GM19455 (cell line): ENCODE results near the gene PAK1.
"Not testable (repeated sequence)": the region's sequence is repeated elsewhere in the genome, so short reads cannot be mapped to it uniquely, and the experiment has no call there.

ENCODE experiments used
- ATAC-seq: cut with Tn5 transposase; IDR thresholded peaks from one replicate; pipeline ENCODE4 v1.9.1; 2021; ENCODE audit not compliant: unreplicated experiment

PAK1 gene

DNA sequence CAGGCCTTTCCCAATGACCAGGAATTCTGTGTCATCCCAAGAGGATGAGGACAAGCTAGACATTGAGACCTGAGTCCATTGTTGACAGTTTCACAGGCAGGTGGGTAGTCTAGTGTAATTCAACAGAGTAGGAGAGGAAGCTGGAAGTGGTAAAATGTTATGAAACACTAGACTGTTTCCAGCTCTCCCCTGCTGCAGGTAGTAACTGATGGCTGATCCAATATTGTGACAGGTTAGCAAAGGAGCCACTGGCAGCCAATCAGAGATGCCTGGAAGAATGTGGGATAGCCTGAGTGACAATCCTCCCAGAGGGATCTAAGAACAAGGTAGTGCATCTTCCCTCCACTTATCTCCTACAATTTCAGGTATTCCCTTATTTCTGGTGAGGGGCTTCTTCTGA lies 161.8 kb downstream of the PAK1 start:
- ATAC-seq, result no peak

DNA sequence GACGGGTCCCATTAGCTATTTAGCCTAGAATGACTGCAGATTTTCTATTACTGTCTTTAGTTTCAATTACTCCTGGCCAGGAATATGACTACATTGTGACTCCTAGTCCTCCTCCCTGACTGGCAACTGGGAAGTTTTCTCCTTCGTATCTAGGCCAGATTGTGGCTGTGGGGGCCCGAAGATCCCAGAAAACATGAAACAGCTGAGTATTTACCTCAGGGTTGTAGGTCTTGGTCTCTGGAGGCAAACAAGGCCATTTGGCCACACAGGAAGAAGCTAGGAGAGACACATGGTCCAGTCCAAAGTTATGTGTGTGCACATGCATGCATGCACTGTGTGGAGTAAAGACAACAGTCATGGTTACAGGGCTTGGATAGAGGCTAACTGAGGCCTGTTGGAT lies 162.2 kb downstream of the PAK1 start:
- ATAC-seq, result no peak

GRCh38 chr11:77310721-77311120 lies 163.2 kb downstream of the PAK1 start:
- ATAC-seq, result no peak

DNA sequence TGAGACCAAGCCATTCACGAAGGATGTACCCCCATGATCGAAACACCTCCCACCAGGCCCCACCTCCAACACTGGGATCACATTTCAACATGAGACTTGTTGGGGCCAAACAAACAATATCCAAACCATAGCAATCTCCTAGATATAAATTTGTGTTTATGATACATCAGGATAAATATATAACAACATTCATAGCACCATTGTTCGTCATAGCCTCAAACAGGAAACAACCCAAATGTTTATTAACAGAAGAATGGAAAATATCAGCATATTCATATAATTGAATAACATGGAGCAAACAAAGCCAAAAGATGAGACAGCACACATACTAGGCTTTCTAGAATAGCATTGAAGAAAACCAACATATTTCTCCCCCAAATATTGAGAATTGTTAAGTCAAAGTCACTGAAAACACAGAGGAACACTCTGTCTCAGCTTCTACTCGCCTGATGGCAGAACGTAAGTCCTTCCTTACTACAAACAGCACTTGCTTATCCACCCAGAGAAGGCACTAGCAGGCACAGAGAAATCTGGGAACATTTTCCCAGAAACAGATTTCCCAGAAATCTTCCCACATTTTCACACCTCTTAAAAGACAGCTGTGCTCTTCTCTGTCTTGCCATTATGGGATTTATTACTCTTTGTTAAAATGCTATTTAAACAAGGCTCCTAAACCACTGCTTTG lies 164.4 kb downstream of the PAK1 start:
- ATAC-seq, result no peak

GRCh38 chr11:77308838-77309237 lies 165.1 kb downstream of the PAK1 start:
- ATAC-seq, result no peak

- ATAC-seq, result no peak
Observed at GRCh38 chr11:77303328-77303727, 170.6 kb downstream of the PAK1 start.

DNA sequence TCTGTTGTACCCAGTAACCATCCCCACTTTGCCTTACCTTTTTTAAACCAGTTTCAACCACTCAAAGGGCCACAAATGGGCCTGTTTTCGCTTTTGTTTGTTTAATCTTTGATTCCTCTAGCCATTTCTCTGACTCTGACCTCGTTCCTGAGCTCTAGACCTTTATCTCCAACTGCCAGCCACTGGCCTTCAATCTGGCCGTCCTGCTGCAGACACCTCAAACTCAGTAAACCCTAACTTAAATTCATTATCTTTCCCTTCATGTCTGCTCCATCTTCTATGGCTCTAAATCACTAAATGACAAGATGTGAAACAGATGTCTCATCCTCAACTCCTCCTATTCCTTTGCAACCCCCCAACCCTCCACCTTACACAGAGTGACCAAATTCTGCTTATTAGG lies 171.1 kb downstream of the PAK1 start:
- ATAC-seq, result no peak

DNA sequence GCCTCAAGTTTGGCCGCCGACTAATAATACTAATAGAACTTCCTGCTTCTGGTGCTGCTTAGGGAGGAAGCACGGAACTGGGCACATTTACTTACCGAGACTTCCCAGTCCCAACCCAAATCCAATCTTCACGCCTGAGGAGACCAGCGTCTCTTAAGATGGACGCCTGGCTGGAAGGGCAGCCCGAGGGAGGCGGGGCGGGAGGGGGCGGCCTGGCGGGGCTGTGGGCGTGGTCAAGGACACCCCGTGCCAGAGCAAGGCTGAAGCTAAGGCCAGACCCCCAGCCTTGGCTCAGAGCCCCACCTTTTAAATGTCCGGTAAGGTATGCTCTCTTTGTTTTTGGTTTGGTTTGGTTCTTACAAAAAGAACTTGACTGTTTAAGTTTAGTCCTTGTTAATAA lies 172.4 kb downstream of the PAK1 start, which contains the start of gene GDPD4:
Gene GDPD4, minus strand, starts transcription at position 177 of the 400 bp plus-strand sequence. CDS start 16,549 bp downstream, outside the sequence.
- ATAC-seq, result no peak

GRCh38 chr11:77300695-77301094 lies 173.2 kb downstream of the PAK1 start:
- no peak for ATAC-seq

- not testable (repeated sequence) for ATAC-seq
Observed at GRCh38 chr11:77300028-77300427, 173.9 kb downstream of the PAK1 start.

DNA sequence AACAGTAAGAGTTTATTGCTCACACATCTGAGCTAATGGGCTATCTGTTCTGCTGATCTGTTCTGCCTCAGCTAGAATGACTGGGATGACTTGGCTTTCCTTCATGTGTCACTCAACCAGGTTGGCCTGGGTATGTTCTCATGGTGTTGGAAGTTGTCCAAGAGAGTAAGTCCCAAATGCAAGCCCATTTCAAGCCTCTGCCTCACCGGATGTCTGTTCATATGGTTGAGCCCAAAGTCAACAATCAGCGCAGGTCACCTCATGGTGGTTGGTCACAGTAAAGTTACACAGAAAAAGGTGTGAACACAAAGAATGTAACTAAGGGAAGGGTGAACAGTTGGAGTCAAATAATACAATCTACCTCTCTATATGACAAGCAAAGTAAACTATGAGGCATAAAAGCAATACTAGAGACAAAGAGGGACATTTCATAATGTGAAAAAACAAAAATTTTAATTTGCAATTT lies 174.3 kb downstream of the PAK1 start:
- no peak for ATAC-seq

- no peak for ATAC-seq
Observed at GRCh38 chr11:77294040-77294439, 179.9 kb downstream of the PAK1 start.

- ATAC-seq, result no peak
Observed at GRCh38 chr11:77289737-77290136, 184.2 kb downstream of the PAK1 start.

DNA sequence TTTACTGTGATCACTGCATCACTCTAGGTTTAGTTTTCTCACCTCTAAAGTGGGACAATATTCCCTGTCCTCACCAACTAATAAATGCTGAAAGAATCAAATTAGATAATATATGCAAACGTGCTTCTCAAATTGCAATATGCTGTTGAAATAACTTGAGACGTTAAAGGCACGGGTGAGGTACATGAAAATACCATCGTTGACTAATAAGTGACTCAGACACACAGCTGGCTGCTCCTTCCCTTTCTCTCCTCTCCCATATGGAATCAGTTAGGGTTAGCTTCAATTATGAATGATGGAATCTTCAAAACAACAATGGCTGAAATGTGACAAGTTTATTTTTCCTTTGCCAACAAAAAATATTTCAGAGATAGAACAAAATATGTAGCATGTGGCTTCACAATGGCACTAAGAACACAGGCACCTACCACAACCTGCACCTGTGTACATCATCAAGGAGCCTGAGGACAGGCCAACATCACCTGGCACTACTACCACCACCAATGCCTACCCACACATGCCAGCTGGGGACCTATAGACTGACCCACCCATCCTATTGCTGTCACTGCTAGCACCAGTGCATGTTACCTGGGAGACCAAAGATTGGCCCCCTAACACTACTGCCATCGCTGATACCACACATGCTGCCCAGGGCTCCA lies 186.2 kb downstream of the PAK1 start:
- ATAC-seq, result no peak

GRCh38 chr11:77287136-77287535 lies 186.8 kb downstream of the PAK1 start:
- no peak for ATAC-seq

DNA sequence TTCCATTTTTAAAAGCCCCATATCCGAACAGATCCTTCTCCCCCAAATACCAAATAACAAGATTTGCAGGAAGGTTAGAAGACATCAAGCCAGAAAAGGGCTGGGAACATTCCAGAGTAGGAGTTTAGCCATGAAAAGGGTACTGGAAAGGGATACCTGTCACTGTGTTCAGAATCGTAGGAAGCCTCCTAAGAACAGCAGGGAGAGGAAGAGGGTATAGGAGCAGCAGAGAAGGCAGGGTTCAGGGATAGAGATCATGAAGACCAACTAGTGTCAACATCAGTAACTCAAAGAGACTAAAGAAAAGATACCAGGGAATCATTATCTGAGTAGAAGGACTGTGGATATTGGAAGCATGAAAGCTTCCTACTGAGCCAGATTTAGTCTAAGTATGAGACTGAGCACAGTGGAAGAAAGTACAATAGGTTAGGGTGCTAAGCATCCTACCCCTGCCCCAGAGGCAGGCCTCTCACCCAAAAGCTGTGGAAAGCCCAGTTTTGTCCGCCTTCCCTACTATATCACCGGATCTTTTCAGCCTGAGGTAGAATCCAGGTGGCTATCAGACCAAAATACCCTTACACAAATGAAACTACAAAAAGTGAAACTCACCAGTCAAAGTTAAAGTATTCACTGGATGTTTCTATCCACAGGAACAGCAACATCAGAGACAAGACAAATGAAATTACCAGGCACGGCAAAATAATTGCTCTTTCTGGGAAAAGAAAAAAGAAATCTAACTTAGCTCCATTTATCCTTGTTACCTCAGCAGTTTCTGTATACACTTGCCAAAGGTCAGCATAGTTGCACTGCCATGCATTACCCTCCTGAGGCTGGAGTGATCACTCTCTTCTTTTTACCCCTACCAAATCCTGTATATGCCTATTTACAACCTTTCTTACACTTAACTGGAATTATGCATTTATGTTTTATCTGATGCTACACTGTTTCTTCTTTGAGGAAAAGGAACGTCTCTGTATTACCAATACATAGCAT lies 189.1 kb downstream of the PAK1 start:
- no peak for ATAC-seq

DNA sequence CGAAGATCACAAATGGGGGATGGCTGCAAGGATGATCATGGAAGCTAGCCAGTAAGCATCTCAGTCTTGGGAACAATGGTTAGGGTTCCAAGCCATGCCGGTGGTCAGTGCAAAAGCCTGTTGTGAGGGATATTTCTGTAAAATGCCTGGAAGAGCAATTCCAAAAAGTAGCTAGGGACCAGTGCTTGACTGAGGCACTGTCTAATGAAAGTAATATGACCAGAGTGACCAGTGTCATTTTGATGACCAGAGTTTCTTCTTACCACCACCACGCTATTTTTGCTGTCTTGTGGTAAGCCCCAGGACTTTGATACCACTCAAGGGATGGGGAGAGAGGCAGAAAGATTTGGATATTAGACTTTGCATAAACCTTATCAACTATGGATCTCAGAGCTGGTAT lies 190.8 kb downstream of the PAK1 start:
- no peak for ATAC-seq

DNA sequence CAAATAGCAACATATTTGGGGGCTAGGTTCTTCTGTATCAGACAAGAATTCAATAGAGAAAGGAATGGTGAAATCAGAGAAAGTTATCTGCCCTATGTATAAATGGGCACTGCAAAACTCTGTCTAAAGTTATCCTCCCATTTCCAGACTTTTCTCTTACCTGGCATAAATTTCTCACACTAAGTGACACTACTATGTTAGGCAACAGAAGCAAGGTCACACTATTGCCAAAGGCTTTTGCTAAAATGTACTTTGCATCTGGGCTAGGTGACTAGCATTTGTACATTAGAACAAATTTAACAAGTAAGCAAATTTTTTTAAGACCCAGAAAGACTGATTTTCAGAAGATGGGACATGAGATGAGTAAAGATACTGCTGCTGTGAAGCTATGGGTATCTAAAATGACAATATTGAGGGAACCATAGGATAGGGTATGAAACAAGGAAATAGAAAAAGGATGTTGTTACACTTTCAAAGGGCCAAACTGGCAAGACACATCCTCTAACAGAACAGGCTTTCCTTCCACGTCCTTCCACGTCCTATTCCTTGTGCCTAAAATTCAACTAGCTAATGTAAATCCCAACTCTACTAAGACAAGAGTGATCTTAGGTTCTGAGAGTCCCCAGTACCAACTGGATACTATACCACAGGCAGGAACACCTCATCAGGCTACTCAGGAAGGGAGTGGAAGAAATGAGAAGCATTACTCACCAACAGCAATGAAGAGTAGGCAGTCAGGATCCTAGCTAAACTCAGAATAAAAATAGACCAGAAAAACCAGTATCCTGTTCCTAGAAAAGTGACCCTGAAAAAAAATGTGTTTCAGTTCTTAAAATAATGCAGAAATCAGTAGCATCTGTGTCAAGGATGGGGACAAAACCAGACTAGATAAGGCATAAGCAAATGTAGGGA lies 195.0 kb downstream of the PAK1 start:
- no peak for ATAC-seq

DNA sequence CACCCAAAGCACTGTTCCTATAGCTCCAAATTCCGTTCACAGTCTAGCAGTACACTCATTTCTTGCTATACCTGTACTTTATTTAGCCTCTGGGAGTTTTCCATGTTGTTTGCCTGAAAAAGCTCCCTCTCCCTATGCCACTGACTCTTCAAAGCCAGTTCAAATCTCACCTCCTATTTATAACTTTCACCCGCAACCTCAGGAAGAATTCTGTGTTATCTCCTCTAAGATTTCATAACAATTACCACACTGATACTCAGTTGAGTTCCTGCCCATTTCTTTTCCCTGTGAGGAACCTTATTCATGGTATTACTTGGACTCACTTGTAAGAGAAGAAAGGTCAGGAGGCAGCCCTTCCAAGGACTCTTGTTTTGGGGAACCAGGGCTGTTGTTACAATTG lies 197.6 kb downstream of the PAK1 start:
- no peak for ATAC-seq
